Stimulated activated CD8-positive, alpha-beta memory T cell treated with anti-CD3 and anti-CD28 coated beads, Interleukin-4, amount 100 ng/mL, for 24 hours (primary cell): ENCODE measurements around the gene SP110.

Experiments
- DNase-seq: peaks from one replicate; pipeline ENCODE4 v3.0.0-alpha.2; 2020; ENCODE audit warnings: low read depth

The SP110 gene

GRCh38 chr2:230170532-230170931 lies 49.3 kb downstream of the SP110 start:
- DNase-seq = no peak

GRCh38 chr2:230166557-230167170 lies 53.1 kb downstream of the SP110 start:
- no peak for DNase-seq

GRCh38 chr2:230164139-230164538 lies 55.6 kb downstream of the SP110 start:
- DNase-seq = no peak

DNA sequence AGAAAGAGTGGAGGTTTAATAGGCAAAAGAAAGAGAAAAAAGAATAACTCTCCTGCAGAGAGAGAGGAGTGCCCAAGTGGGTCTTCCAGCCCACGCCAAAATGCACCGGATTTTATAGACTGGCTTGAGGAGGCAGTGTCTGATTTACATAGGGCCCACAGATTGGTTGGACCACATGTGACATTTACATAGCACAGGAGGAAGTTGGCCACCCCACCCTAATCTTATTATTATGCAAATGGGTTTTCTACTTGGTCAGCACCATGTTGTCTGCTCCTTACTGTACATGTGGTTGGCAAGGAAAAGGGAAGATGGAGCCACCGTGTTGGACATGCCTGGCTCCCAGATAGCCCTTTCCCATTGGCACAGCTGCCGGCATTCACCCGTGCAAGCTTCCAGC lies 56.8 kb downstream of the SP110 start:
- no peak for DNase-seq

GRCh38 chr2:230161184-230161583 lies 58.6 kb downstream of the SP110 start:
- no peak for DNase-seq

DNA sequence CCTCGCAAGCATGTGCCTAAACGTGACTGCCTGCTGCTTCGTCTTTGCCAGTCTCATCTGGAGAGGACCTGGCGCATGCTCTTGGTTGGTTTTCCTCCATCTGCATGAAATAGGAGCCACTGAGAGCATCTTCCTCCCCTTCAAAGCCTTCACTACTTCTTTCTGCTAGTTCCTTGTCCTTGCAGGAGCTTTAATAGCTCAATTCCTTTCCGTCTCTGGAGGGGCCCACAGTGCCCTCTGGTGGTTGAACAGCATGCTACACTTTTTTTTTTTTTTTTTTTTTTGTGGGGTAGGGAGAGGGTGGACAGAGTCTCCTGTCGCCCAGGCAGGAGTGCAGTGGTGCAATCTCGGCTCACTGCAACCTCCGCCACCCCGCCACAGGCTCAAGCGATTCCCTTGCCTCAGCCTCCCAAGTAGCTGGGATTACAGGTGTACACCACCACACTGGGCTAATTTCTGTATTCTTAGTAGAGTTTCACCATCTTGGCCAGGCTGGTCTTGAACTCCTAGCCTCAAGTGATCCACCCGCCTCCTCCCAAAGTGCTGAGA lies 59.6 kb downstream of the SP110 start:
- DNase-seq = peak; percentile 11

- DNase-seq = no peak
Measured at GRCh38 chr2:230158468-230158867, 61.3 kb downstream of the SP110 start.

DNA sequence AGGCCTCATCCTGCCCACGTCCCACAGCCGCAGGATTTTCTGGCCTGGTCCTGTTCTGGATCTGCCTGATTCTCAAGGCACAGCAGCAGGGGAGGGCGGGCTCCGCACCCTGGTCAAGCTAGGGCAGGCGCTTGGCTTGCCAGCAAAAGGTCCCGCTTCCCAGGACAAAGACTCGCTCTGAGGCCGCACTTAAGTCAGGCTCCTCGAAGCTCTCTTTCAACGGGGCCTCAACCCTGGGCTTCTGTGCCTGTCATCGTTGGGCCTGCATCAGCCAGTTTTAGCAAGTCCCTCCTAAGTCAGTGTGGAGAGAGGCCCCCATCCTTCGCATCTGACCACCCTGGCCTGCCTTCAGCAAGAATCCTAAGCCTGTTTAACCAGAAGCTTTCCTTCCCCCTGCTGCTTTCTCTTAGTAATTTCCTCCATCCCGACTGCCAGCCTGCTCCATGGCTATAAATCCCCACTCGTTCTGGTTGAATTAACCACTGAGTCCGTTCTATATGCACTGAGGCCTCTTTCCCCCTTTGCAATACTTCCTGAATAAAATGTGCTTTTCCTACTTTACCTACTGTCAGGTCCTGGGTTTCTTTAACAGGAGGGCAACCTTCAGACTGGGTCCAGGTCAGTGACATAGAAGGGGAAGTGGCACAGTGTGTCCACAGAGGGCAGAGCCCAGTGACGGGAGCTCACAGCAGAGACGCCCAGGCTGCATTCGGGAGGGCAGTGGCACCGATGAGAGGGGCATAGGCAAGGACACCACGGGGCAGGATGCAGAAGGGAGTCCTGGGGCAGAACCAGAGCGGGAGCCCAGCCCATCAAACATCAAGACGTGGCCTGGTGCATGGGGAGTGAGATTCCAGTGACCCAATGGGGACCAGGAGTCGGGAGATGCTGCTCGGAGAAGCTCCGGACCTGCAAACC lies 62.7 kb downstream of the SP110 start:
- DNase-seq = no peak

DNA sequence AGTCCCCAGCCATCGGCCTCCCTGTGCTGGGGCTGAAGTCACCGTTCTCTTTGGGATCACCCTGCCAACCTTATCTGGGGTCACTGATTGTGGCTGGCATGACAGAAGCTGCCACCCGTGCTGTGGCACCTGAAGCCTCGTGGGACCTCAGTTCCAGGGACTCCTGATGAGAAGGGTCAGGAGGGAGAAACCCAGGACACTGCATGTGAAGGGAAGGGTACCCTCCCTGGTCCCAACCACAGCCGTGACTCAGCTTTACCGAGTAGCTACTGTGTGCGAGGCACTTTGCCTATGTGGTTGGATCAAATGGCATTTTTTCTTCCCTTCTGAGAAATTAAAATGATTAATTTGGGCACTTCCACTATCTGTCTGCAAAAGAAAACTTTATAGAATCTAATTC lies 64.4 kb downstream of the SP110 start:
- no peak for DNase-seq

GRCh38 chr2:230153390-230153976 lies 66.3 kb downstream of the SP110 start:
- DNase-seq = no peak

DNA sequence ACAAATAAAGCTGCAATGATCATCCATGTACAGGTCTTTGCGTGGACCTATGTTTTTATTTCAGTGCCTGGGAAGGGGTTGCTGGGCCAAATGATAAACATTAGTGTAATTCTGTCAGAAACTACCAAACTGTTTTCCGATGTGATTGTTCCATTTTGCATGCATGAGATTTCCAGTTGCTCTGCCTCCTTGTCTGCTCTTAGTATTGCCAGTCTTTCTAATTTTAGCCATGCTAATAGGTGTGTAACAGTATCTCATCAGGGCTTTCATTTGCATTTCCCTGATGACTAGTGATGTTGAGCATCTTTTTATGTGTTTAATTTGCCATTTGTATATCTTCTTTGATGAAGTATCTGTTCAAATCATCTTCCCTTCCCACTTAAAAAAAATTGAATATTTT lies 67.5 kb downstream of the SP110 start:
- no peak for DNase-seq

DNA sequence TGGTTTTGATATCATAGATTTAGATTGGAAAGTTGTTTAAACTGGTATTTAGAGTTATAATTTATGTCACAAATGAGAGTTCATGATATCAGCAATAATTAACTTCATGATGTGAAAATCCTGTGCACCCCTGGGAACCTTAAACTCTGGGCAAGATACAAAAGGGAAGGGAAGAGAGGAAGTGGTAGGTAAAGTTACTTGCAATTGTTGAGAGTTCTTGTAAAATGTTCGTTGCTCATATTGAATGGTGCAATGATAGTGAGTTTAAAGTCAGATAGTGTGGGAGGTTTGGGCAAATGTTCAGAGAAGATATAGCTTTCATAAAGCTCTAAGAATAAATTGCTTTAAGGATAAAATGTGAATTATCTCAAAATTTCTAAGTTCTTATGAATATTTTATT lies 75.4 kb downstream of the SP110 start:
- DNase-seq = no peak

GRCh38 chr2:230140667-230141066 lies 79.1 kb downstream of the SP110 start:
- no peak for DNase-seq

- DNase-seq = no peak
Measured at GRCh38 chr2:230137902-230138539, 81.8 kb downstream of the SP110 start.

GRCh38 chr2:230135130-230135525 lies 84.7 kb downstream of the SP110 start:
- DNase-seq = no peak

- DNase-seq = no peak
Measured at GRCh38 chr2:230134496-230135129, 85.2 kb downstream of the SP110 start.

- no peak for DNase-seq
Measured at GRCh38 chr2:230131366-230131765, 88.4 kb downstream of the SP110 start.

GRCh38 chr2:230130668-230131364 lies 89.0 kb downstream of the SP110 start:
- no peak for DNase-seq

GRCh38 chr2:230129343-230129742 lies 90.4 kb downstream of the SP110 start:
- DNase-seq = no peak

DNA sequence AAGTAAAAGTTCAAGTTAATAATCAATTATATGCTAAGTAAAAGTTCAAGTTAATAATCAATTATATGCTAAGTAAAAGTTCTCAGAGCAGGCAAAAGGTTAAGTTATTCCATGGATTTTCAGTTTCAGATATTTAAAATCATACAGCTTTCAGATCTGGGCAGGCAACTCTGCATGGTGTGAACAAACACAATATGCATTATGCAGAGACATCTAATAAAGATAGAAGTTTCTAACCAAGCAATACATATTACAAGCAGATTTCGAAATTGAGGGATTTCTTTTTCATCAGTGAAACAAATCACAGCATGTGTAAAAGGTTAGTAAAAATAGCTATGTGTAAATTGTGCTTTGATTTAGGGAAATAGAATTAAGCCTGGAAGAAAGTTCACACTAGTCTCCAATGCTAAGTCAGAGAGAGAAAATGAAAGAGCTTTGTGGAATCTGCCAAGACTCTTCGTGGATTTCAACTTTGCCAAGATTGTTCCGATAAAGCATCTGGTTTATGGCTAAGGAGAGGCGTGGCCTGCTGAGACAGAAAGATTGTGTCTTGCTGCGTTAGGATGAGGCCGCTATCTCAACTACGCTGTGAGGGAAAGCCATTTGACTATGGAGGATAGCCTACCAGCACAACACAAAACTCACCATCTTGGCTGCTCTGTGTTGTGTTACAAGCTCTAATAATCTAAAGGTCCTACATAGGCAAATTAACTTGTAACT lies 91.0 kb downstream of the SP110 start:
- DNase-seq = no peak

DNA sequence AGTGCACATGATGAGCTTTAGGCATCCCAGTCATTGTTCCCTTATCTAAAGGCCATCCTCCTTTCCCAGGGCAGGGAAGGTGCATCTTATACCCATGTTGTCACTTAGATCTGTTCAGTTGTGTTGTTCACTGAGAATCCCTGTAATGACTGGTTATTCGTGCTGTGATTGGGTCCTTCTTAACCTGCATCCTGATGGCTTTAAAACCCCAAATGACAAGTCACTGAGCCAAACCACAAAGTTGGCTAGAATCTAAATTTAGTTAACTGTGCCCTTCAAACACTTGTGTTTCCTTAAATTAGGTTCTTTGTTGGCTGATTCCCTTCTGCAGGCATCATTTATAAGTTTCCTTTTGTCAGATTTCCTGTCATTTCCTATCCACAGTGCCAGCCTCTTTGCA lies 92.6 kb downstream of the SP110 start:
- no peak for DNase-seq
